B cell (primary cell): ENCODE data around the gene HYI.

Experiments used
- EZH2 ChIP-seq: IDR thresholded peaks from 2 replicates; pipeline ENCODE4 v1.6.1; 2012; ENCODE audit warnings: borderline replicate concordance, low read depth, mild to moderate bottlenecking, moderate library complexity, low read length; ENCODE audit not compliant: insufficient read depth, poor library complexity, severe bottlenecking
- TF ChIP-seq, protein P1 (sequence below): fragments of 200-600 bp; IDR thresholded peaks from one replicate; pipeline ENCODE4 v1.8.0; 2022; ENCODE audit warnings: antibody characterized with exemption, mild to moderate bottlenecking

DNA sequence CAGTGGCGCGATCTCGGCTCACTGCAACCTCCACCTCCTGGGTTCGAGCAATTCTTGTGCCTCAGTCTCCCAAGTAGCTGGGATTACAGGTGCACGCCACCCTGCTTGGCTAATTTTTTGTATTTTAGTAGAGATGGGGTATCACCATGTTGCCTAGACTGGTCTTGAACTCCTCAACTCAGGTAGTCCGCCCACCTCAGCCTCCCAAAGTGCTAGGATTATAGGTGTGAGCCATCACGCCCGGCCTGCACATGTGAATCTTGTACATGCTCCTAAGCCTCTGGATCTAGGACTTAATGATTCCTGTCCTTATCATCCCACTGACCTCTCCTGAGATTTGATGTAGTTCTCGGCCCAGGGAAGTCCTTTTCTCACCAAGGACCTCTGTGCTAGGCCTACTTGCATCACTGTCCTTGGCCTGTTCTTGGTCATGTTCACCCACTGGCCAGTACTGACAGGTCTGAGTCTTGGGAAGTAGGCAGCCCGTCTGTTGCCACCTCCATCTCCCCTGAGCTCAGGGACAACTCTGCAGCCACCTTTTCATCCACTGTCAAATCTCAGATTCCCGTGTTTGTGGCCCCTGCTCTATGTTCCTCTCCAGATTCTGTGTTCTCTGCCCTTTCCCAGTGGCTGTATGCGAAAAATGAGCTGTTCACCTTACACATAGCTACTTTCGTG lies 9.4 kb downstream of the HYI start:
- no peak for TF ChIP-seq EZH2
- TF ChIP-seq, protein P1, sequence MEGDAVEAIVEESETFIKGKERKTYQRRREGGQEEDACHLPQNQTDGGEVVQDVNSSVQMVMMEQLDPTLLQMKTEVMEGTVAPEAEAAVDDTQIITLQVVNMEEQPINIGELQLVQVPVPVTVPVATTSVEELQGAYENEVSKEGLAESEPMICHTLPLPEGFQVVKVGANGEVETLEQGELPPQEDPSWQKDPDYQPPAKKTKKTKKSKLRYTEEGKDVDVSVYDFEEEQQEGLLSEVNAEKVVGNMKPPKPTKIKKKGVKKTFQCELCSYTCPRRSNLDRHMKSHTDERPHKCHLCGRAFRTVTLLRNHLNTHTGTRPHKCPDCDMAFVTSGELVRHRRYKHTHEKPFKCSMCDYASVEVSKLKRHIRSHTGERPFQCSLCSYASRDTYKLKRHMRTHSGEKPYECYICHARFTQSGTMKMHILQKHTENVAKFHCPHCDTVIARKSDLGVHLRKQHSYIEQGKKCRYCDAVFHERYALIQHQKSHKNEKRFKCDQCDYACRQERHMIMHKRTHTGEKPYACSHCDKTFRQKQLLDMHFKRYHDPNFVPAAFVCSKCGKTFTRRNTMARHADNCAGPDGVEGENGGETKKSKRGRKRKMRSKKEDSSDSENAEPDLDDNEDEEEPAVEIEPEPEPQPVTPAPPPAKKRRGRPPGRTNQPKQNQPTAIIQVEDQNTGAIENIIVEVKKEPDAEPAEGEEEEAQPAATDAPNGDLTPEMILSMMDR = no peak
